ENCODE measurements around the gene ZNF800.

The ZNF800 gene

GRCh38 chr7:127390817-127391590 is 1.5 kb downstream of the ZNF800 start:
- in situ Hi-C loops (cut with HindIII; ENCODE audit: low sequenced_read_pairs): no loop called here

GRCh38 chr7:127390186-127390816 is 2.2 kb downstream of the ZNF800 start:
- in situ Hi-C loops (cut with HindIII; ENCODE audit: low sequenced_read_pairs): no loop called here

- in situ Hi-C loops (cut with HindIII; ENCODE audit: low sequenced_read_pairs): no loop called here
These were observed 3.2 kb downstream of the ZNF800 start for GRCh38 chr7:127389321-127389720.

GRCh38 chr7:127387974-127388373 is 4.5 kb downstream of the ZNF800 start:
- in situ Hi-C loops (cut with HindIII; ENCODE audit: low sequenced_read_pairs): no loop called here

- in situ Hi-C loops (cut with HindIII; ENCODE audit: low sequenced_read_pairs): no loop called here
These were observed 9.2 kb downstream of the ZNF800 start for GRCh38 chr7:127383123-127383835.

GRCh38 chr7:127382301-127383085 is 10.0 kb downstream of the ZNF800 start:
- in situ Hi-C loops (cut with HindIII; ENCODE audit: low sequenced_read_pairs): no loop called here

- in situ Hi-C loops (cut with HindIII; ENCODE audit: low sequenced_read_pairs): no loop called here
These were observed 12.0 kb downstream of the ZNF800 start for GRCh38 chr7:127380479-127380878.

- in situ Hi-C loops (cut with HindIII; ENCODE audit: low sequenced_read_pairs): no loop called here
These were observed 12.9 kb downstream of the ZNF800 start for GRCh38 chr7:127379642-127380041.

GRCh38 chr7:127378537-127378936 is 14.0 kb downstream of the ZNF800 start:
- in situ Hi-C loops (cut with HindIII; ENCODE audit: low sequenced_read_pairs): no loop called here

- in situ Hi-C loops (cut with HindIII; ENCODE audit: low sequenced_read_pairs): no loop called here
These were observed 15.1 kb downstream of the ZNF800 start for GRCh38 chr7:127377425-127377824.

GRCh38 chr7:127375631-127376030 is 16.9 kb downstream of the ZNF800 start:
- in situ Hi-C loops (cut with HindIII; ENCODE audit: low sequenced_read_pairs): no loop called here

GRCh38 chr7:127367679-127368078 is 24.8 kb downstream of the ZNF800 start:
- in situ Hi-C loops (cut with HindIII; ENCODE audit: low sequenced_read_pairs): no loop called here

GRCh38 chr7:127366680-127367079 is 25.8 kb downstream of the ZNF800 start:
- in situ Hi-C loops (cut with HindIII; ENCODE audit: low sequenced_read_pairs): no loop called here

- in situ Hi-C loops (cut with HindIII; ENCODE audit: low sequenced_read_pairs): no loop called here
These were observed 26.6 kb downstream of the ZNF800 start for GRCh38 chr7:127365957-127366315.

GRCh38 chr7:127365164-127365956 is 27.1 kb downstream of the ZNF800 start:
- in situ Hi-C loops (cut with HindIII; ENCODE audit: low sequenced_read_pairs): no loop called here

- in situ Hi-C loops (cut with HindIII; ENCODE audit: low sequenced_read_pairs): no loop called here
These were observed 30.0 kb downstream of the ZNF800 start for GRCh38 chr7:127362364-127363027.

GRCh38 chr7:127361736-127362135 is 30.8 kb downstream of the ZNF800 start:
- in situ Hi-C loops (cut with HindIII; ENCODE audit: low sequenced_read_pairs): no loop called here

GRCh38 chr7:127359011-127359410 is 33.5 kb downstream of the ZNF800 start:
- in situ Hi-C loops (cut with HindIII; ENCODE audit: low sequenced_read_pairs): no loop called here

GRCh38 chr7:127353897-127354296 is 38.6 kb downstream of the ZNF800 start:
- in situ Hi-C loops (cut with HindIII; ENCODE audit: low sequenced_read_pairs): no loop called here

- in situ Hi-C loops (cut with HindIII; ENCODE audit: low sequenced_read_pairs): no loop called here
These were observed 41.9 kb downstream of the ZNF800 start for GRCh38 chr7:127350586-127350985.

Data from endothelial cell of hepatic sinusoid (primary cell).